GM19468 (cell line): ENCODE measurements around the gene NRG2.

Source experiments
- ATAC-seq: cut with Tn5 transposase; IDR thresholded peaks from one replicate; pipeline ENCODE4 v1.9.1; 2021; ENCODE audit warnings: mild to moderate bottlenecking, moderate library complexity, moderate number of reproducible peaks; ENCODE audit not compliant: unreplicated experiment; ENCODE audit errors: extremely low read depth

NRG2 gene

GRCh38 chr5:139975942-139976341 lies 67.2 kb downstream of the NRG2 start:
- no peak for ATAC-seq

GRCh38 chr5:139975306-139975705 lies 67.8 kb downstream of the NRG2 start:
- ATAC-seq = no peak

GRCh38 chr5:139974661-139975060 lies 68.4 kb downstream of the NRG2 start:
- no peak for ATAC-seq

- no peak for ATAC-seq
Observed at GRCh38 chr5:139971202-139971725, 71.8 kb downstream of the NRG2 start.

- ATAC-seq = no peak
Observed at GRCh38 chr5:139969318-139969717, 73.8 kb downstream of the NRG2 start.

GRCh38 chr5:139968547-139969261 lies 74.4 kb downstream of the NRG2 start:
- ATAC-seq = peak; percentile 85

- ATAC-seq = no peak
Observed at GRCh38 chr5:139967353-139967752, 75.7 kb downstream of the NRG2 start.

GRCh38 chr5:139966856-139967255 lies 76.2 kb downstream of the NRG2 start:
- no peak for ATAC-seq

- ATAC-seq = no peak
Observed at GRCh38 chr5:139964994-139965565, 78.0 kb downstream of the NRG2 start.

GRCh38 chr5:139964266-139964993 lies 78.7 kb downstream of the NRG2 start:
- no peak for ATAC-seq

GRCh38 chr5:139962445-139962844 lies 80.7 kb downstream of the NRG2 start:
- no peak for ATAC-seq

GRCh38 chr5:139961435-139962157 lies 81.5 kb downstream of the NRG2 start:
- ATAC-seq = no peak

GRCh38 chr5:139960723-139961383 lies 82.2 kb downstream of the NRG2 start:
- ATAC-seq = peak; percentile 56

- no peak for ATAC-seq
Observed at GRCh38 chr5:139958432-139959148, 84.5 kb downstream of the NRG2 start.

- no peak for ATAC-seq
Observed at GRCh38 chr5:139956342-139956741, 86.8 kb downstream of the NRG2 start.

GRCh38 chr5:139955616-139956273 lies 87.4 kb downstream of the NRG2 start:
- ATAC-seq = no peak

GRCh38 chr5:139955053-139955605 lies 88.0 kb downstream of the NRG2 start:
- no peak for ATAC-seq

- no peak for ATAC-seq
Observed at GRCh38 chr5:139954462-139954861, 88.6 kb downstream of the NRG2 start.

- no peak for ATAC-seq
Observed at GRCh38 chr5:139954022-139954421, 89.1 kb downstream of the NRG2 start.
